Neural cell (in vitro differentiated cells): ENCODE results near the gene HYAL1. TPM values are rescaled to one million over a fixed set of nuclear protein-coding genes. Genes with fewer than 3 reads are reported as not detected.

ENCODE experiments used
- H2AFZ ChIP-seq: fragments of 200-600, 300-800 bp; sonication (generic), shearing (Covaris generic); 2 replicates; pipeline ENCODE4 v1.6.0; 2014; ENCODE audit warnings: low read depth, mild to moderate bottlenecking, antibody characterized with exemption, low read length, moderate library complexity
- H3F3A ChIP-seq: fragments of 200-600 bp; shearing (Covaris generic); 2 replicates; pipeline ENCODE4 v1.6.1; 2016; ENCODE audit warnings: mild to moderate bottlenecking, moderate library complexity, mixed read lengths, antibody characterized with exemption, low read length; ENCODE audit not compliant: insufficient read depth, poor library complexity, severe bottlenecking
- H3K27ac ChIP-seq: fragments of 200-600, 300-800 bp; sonication (generic), shearing (Covaris generic); 2 replicates; pipeline ENCODE4 v1.5.1; 2014; ENCODE audit warnings: mild to moderate bottlenecking, low read length, moderate library complexity
- H3K27me3 ChIP-seq: fragments of 300-800, 200-600 bp; sonication (generic), shearing (Covaris generic); 2 replicates; pipeline ENCODE4 v1.6.0; 2014; ENCODE audit warnings: mild to moderate bottlenecking, low read depth, low read length, moderate library complexity; ENCODE audit not compliant: insufficient read depth
- H3K36me3 ChIP-seq: fragments of 300-800, 200-600 bp; sonication (generic), shearing (Covaris generic); 2 replicates; pipeline ENCODE4 v1.5.1; 2014; ENCODE audit warnings: mild to moderate bottlenecking, antibody characterized with exemption, low read length, moderate library complexity; ENCODE audit not compliant: insufficient read depth
- H3K4me2 ChIP-seq: fragments of 300-800, 200-600 bp; sonication (generic), shearing (Covaris generic); 2 replicates; pipeline ENCODE4 v1.6.0; 2014; ENCODE audit warnings: mild to moderate bottlenecking, low read length
- H3K4me3 ChIP-seq: fragments of 300-800, 200-600 bp; sonication (generic), shearing (Covaris generic); 2 replicates; pipeline ENCODE4 v1.5.1; 2014; ENCODE audit warnings: mild to moderate bottlenecking, low read length, moderate library complexity
- H3K79me2 ChIP-seq: fragments of 200-600 bp; shearing (Covaris generic); replicated peaks from 2 replicates; pipeline ENCODE4 v1.6.0; 2014; ENCODE audit warnings: mild to moderate bottlenecking, low read length, moderate library complexity; ENCODE audit not compliant: insufficient read depth
- H3K9ac ChIP-seq: fragments of 300-800, 200-600 bp; sonication (generic), shearing (Covaris generic); 2 replicates; pipeline ENCODE4 v1.6.1; 2016; ENCODE audit warnings: mild to moderate bottlenecking, low read length, mixed read lengths
- H3K9me2 ChIP-seq: fragments of 200-600 bp; shearing (Covaris generic); 2 replicates; pipeline ENCODE4 v1.6.1; 2016; ENCODE audit warnings: mild to moderate bottlenecking, low read length, mixed read lengths; ENCODE audit not compliant: insufficient read depth
- H3K9me3 ChIP-seq: fragments of 200-600, 300-800 bp; sonication (generic), shearing (Covaris generic); 2 replicates; pipeline ENCODE4 v1.6.1; 2016; ENCODE audit warnings: mild to moderate bottlenecking, mixed run types, low read length, moderate library complexity, mixed read lengths
- H4K20me1 ChIP-seq: fragments of 200-600 bp; shearing (Covaris generic); 2 replicates; pipeline ENCODE4 v1.6.1; 2016; ENCODE audit warnings: mild to moderate bottlenecking, mixed run types; ENCODE audit not compliant: insufficient read depth
- EP300 ChIP-seq: fragments of 450-650 bp; conservative IDR thresholded peaks from 2 replicates; pipeline ENCODE4 v1.6.1; 2014; ENCODE audit warnings: antibody characterized with exemption, mild to moderate bottlenecking, moderate library complexity; ENCODE audit not compliant: poor library complexity, severe bottlenecking
- EZH2 ChIP-seq: fragments of 200-600, 300-800 bp; shearing (Covaris generic), sonication (generic); IDR thresholded peaks from 2 replicates; pipeline ENCODE4 v1.6.1; 2014; ENCODE audit warnings: antibody characterized with exemption, low read length, borderline replicate concordance, mild to moderate bottlenecking; ENCODE audit not compliant: insufficient read depth, poor library complexity, severe bottlenecking
- MXI1 ChIP-seq: fragments of 450-650 bp; conservative IDR thresholded peaks from 2 replicates; pipeline ENCODE4 v1.6.1; 2014; ENCODE audit warnings: antibody characterized with exemption, mild to moderate bottlenecking; ENCODE audit not compliant: poor library complexity, severe bottlenecking
- POLR2AphosphoS5 ChIP-seq: IDR thresholded peaks from 2 replicates; pipeline ENCODE4 v1.6.1; 2012
- RAD21 ChIP-seq: fragments of 450-650 bp; conservative IDR thresholded peaks from 2 replicates; pipeline ENCODE4 v1.6.1; 2014; ENCODE audit warnings: antibody characterized with exemption, mild to moderate bottlenecking, moderate library complexity
- SMC3 ChIP-seq: fragments of 450-650 bp; conservative IDR thresholded peaks from 2 replicates; pipeline ENCODE4 v1.6.1; 2014; ENCODE audit warnings: antibody characterized with exemption, mild to moderate bottlenecking, moderate library complexity; ENCODE audit not compliant: poor library complexity
- TAF1 ChIP-seq: IDR thresholded peaks from 2 replicates; pipeline ENCODE4 v1.6.1; 2012; ENCODE audit warnings: low read depth
- polyA plus RNA-seq: library from polyadenylated mRNA; depleted of rRNA; stranded (reverse); fragments of >200 nt; gene quantifications from 2 replicates; pipeline ENCODE4 v1.2.3, GENCODE V29; 2014
- TF ChIP-seq, protein P1 (sequence below): IDR thresholded peaks from 2 replicates; pipeline ENCODE4 v1.6.1; 2012; ENCODE audit warnings: borderline replicate concordance
- TF ChIP-seq, protein P2 (sequence below): fragments of 450-650 bp; IDR thresholded peaks from 2 replicates; pipeline ENCODE4 v1.5.1; 2014; ENCODE audit warnings: antibody characterized with exemption, mild to moderate bottlenecking, moderate library complexity; ENCODE audit not compliant: poor library complexity, severe bottlenecking

HYAL1 gene
- polyA plus RNA-seq, 1 donor from 2014 or later, result 2.2 TPM

DNA sequence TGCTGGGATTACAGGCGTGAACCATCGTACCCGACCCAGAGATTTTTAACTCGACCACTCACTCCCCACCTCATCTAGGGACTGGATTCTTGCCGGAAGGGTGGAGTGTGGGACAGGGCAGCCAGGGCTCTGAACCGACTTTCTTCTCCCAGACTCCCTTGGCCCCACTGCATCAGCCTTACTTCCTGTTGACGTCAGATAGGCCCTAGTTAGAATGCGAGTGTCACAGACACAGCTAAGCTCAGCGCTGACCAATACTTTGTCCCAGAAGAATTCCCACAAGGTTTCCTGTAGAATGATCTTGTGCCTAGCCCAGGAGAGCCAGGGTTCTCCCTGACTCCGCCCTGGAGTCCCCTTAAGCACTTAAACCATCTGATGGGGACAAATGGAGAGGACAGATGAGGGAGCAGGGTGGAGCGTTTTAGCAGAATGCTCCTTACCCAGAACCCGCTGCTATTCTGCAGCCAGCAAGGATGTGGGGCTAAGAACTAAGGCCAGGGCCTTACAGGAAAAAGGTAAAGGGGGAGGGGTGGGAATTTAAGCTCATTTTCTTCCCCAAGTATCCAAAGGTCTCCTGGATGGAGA is 30.5 kb upstream of the HYAL1 start:
- no peak for TF ChIP-seq RAD21
- no peak for TF ChIP-seq EP300
- TF ChIP-seq, protein P1, sequence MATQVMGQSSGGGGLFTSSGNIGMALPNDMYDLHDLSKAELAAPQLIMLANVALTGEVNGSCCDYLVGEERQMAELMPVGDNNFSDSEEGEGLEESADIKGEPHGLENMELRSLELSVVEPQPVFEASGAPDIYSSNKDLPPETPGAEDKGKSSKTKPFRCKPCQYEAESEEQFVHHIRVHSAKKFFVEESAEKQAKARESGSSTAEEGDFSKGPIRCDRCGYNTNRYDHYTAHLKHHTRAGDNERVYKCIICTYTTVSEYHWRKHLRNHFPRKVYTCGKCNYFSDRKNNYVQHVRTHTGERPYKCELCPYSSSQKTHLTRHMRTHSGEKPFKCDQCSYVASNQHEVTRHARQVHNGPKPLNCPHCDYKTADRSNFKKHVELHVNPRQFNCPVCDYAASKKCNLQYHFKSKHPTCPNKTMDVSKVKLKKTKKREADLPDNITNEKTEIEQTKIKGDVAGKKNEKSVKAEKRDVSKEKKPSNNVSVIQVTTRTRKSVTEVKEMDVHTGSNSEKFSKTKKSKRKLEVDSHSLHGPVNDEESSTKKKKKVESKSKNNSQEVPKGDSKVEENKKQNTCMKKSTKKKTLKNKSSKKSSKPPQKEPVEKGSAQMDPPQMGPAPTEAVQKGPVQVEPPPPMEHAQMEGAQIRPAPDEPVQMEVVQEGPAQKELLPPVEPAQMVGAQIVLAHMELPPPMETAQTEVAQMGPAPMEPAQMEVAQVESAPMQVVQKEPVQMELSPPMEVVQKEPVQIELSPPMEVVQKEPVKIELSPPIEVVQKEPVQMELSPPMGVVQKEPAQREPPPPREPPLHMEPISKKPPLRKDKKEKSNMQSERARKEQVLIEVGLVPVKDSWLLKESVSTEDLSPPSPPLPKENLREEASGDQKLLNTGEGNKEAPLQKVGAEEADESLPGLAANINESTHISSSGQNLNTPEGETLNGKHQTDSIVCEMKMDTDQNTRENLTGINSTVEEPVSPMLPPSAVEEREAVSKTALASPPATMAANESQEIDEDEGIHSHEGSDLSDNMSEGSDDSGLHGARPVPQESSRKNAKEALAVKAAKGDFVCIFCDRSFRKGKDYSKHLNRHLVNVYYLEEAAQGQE, result no peak
- TF ChIP-seq TAF1, result no peak
- no peak for TF ChIP-seq MXI1
- TF ChIP-seq, protein P2, sequence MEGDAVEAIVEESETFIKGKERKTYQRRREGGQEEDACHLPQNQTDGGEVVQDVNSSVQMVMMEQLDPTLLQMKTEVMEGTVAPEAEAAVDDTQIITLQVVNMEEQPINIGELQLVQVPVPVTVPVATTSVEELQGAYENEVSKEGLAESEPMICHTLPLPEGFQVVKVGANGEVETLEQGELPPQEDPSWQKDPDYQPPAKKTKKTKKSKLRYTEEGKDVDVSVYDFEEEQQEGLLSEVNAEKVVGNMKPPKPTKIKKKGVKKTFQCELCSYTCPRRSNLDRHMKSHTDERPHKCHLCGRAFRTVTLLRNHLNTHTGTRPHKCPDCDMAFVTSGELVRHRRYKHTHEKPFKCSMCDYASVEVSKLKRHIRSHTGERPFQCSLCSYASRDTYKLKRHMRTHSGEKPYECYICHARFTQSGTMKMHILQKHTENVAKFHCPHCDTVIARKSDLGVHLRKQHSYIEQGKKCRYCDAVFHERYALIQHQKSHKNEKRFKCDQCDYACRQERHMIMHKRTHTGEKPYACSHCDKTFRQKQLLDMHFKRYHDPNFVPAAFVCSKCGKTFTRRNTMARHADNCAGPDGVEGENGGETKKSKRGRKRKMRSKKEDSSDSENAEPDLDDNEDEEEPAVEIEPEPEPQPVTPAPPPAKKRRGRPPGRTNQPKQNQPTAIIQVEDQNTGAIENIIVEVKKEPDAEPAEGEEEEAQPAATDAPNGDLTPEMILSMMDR, result no peak
- TF ChIP-seq EZH2, result no peak
- TF ChIP-seq SMC3, result no peak
- no peak for TF ChIP-seq POLR2AphosphoS5
- Histone ChIP-seq H3F3A (no peaks in the 10 kb centered on the region), H3K79me2 (peaks cover 24% of the 10 kb centered on the region), H3K4me3 (no peak overlapping the region), H3K27ac (no peak overlapping the region), H3K27me3 (no peaks in the 10 kb centered on the region), H4K20me1 (no peaks in the 10 kb centered on the region), H3K36me3 (no peaks in the 10 kb centered on the region), H3K9me2 (no peaks in the 10 kb centered on the region), H2AFZ (no peak overlapping the region), H3K9ac (no peak overlapping the region), H3K4me2 (no peak overlapping the region), H3K9me3 (no peaks in the 10 kb centered on the region)

DNA sequence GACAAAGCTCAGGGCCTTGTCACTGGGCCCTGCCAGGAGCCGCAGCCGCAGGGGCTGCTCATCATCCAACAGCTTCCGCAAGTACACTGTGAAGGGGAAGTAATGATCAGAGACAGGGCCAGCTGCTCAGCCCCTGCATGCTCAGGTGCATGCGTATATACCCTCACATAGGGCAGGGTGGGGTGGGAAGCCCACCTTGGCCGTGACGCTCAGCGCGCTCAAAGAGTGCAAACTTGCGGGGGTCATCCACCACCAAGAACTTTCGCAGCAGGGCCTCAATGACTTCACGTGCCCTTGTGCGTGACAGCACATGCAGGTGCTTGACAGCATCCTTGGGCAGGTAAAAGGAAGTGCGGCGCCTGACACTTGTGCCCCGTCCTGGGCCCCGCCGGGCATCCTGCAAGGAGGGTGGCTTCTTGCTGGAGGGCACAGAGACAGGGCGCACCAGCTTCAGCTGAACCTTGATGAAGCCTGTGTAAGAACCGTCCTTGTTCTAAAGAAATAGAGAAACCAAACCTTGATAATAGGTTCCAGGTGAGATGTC is 28.1 kb upstream of the HYAL1 start:
- no peaks in the 10 kb centered on the region for H4K20me1 ChIP-seq
- no peak overlapping the region for H3K4me3 ChIP-seq
- no peak overlapping the region for H3K4me2 ChIP-seq
- no peaks in the 10 kb centered on the region for H3K36me3 ChIP-seq
- H2AFZ ChIP-seq, result no peak overlapping the region
- H3K27me3 ChIP-seq, result no peaks in the 10 kb centered on the region
- no peaks in the 10 kb centered on the region for H3F3A ChIP-seq
- no peak for TF ChIP-seq SMC3
- no peak for TF ChIP-seq EZH2
- TF ChIP-seq, protein P1, result no peak
- TF ChIP-seq, protein P2, result no peak
- TF ChIP-seq TAF1, result no peak
- no peak for TF ChIP-seq EP300
- TF ChIP-seq MXI1, result no peak
- no peak for TF ChIP-seq POLR2AphosphoS5
- TF ChIP-seq RAD21, result no peak
- H3K79me2 ChIP-seq, result peaks cover 32% of the 10 kb centered on the region
- no peaks in the 10 kb centered on the region for H3K9me3 ChIP-seq
- H3K9ac ChIP-seq, result no peak overlapping the region
- H3K27ac ChIP-seq, result no peak overlapping the region
- H3K9me2 ChIP-seq, result no peaks in the 10 kb centered on the region
